Measurements from ENCODE around the gene CLDN4.

- TF ChIP-seq EZH2 (IDR thresholded peaks at IDR 0.05; ENCODE audit: low read length) (no peak), CTCF (optimal IDR thresholded peaks at IDR 0.05 in 1 of 3, IDR thresholded peaks at IDR 0.05 in 1 of 3, conservative IDR thresholded peaks at IDR 0.05 in 1 of 3; ENCODE audit: extremely low read depth in 1 of 3, insufficient read depth in 2 of 3, low read length in 3 of 3) (peak in 1 of 3 experiments; percentile 15)
Measured at GRCh38 chr7:73839743-73840714, 9.2 kb downstream of the CLDN4 start.
